Activated naive CD8-positive, alpha-beta T cell (primary cell): ENCODE results near the gene FCRL4.

Experiments
- H3K27ac Mint-ChIP-seq: one replicate; pipeline ENCODE4 v1.8.0; 2021; ENCODE audit warnings: mixed read lengths
- H3K27me3 Mint-ChIP-seq: one replicate; pipeline ENCODE4 v1.8.0; 2021; ENCODE audit warnings: mixed read lengths
- H3K36me3 Mint-ChIP-seq: one replicate; pipeline ENCODE4 v1.8.0; 2021; ENCODE audit warnings: mixed read lengths
- H3K4me1 Mint-ChIP-seq: one replicate; pipeline ENCODE4 v1.8.0; 2021; ENCODE audit warnings: low read depth, mixed read lengths
- H3K4me3 Mint-ChIP-seq: one replicate; pipeline ENCODE4 v1.8.0; 2021; ENCODE audit warnings: mild to moderate bottlenecking, mixed read lengths
- H3K9me3 Mint-ChIP-seq: one replicate; pipeline ENCODE4 v1.8.0; 2021; ENCODE audit warnings: low read depth, mixed read lengths

The FCRL4 gene

GRCh38 chr1:157597959-157598667 is at the start of gene FCRL4:
FCRL4 (minus strand) TSS chr1:157598085; CDS start chr1:157597944, 141 bp downstream.
- H3K27ac Mint-ChIP-seq, result no peak within 1 kb of the TSS
- no peak within 1 kb of the TSS for H3K4me3 Mint-ChIP-seq

GRCh38 chr1:157646144-157646543 is 48.3 kb upstream of the FCRL4 start:
- Mint-ChIP-seq H3K9me3 (no peaks in the 10 kb centered on the region), H3K4me1 (no peaks in the 10 kb centered on the region), H3K27ac (no peak overlapping the region), H3K27me3 (no peaks in the 10 kb centered on the region), H3K4me3 (no peak overlapping the region), H3K36me3 (no peaks in the 10 kb centered on the region)

More at GRCh38 chr1:157597959-157598667, at the start of gene FCRL4:
- no peaks in the 10 kb centered on the region for H3K4me1 Mint-ChIP-seq
- no peaks in the 10 kb centered on the region for H3K9me3 Mint-ChIP-seq
- H3K36me3 Mint-ChIP-seq, result no peaks in the 10 kb centered on the region
- H3K27me3 Mint-ChIP-seq, result peaks cover 5% of the 10 kb centered on the region

GRCh38 chr1:157641177-157641576 is 43.3 kb upstream of the FCRL4 start:
- Mint-ChIP-seq H3K27ac (no peak overlapping the region), H3K4me1 (no peaks in the 10 kb centered on the region), H3K27me3 (peaks cover 3% of the 10 kb centered on the region), H3K9me3 (no peaks in the 10 kb centered on the region), H3K36me3 (no peaks in the 10 kb centered on the region), H3K4me3 (no peak overlapping the region)

- H3K9me3 Mint-ChIP-seq, result no peaks in the 10 kb centered on the region
- peaks cover 3% of the 10 kb centered on the region for H3K27me3 Mint-ChIP-seq
- H3K36me3 Mint-ChIP-seq, result no peaks in the 10 kb centered on the region
- no peak overlapping the region for H3K4me3 Mint-ChIP-seq
- H3K27ac Mint-ChIP-seq, result no peak overlapping the region
- H3K4me1 Mint-ChIP-seq, result no peaks in the 10 kb centered on the region
Measured at GRCh38 chr1:157639800-157640199, 41.9 kb upstream of the FCRL4 start.

GRCh38 chr1:157628773-157629172 is 30.9 kb upstream of the FCRL4 start:
- no peak overlapping the region for H3K27ac Mint-ChIP-seq
- no peak overlapping the region for H3K4me3 Mint-ChIP-seq
- H3K27me3 Mint-ChIP-seq, result peaks cover 5% of the 10 kb centered on the region
- no peaks in the 10 kb centered on the region for H3K4me1 Mint-ChIP-seq
- no peaks in the 10 kb centered on the region for H3K9me3 Mint-ChIP-seq
- H3K36me3 Mint-ChIP-seq, result no peaks in the 10 kb centered on the region

- no peak overlapping the region for H3K4me3 Mint-ChIP-seq
- no peak overlapping the region for H3K27ac Mint-ChIP-seq
- peaks cover 5% of the 10 kb centered on the region for H3K27me3 Mint-ChIP-seq
- H3K4me1 Mint-ChIP-seq, result no peaks in the 10 kb centered on the region
- H3K9me3 Mint-ChIP-seq, result no peaks in the 10 kb centered on the region
- H3K36me3 Mint-ChIP-seq, result no peaks in the 10 kb centered on the region
Measured at GRCh38 chr1:157626099-157626498, 28.2 kb upstream of the FCRL4 start.

GRCh38 chr1:157624471-157624870 is 26.6 kb upstream of the FCRL4 start:
- peaks cover 5% of the 10 kb centered on the region for H3K27me3 Mint-ChIP-seq
- H3K4me1 Mint-ChIP-seq, result no peaks in the 10 kb centered on the region
- no peaks in the 10 kb centered on the region for H3K9me3 Mint-ChIP-seq
- H3K4me3 Mint-ChIP-seq, result no peak overlapping the region
- H3K36me3 Mint-ChIP-seq, result no peaks in the 10 kb centered on the region
- no peak overlapping the region for H3K27ac Mint-ChIP-seq

GRCh38 chr1:157622471-157622870 is 24.6 kb upstream of the FCRL4 start:
- no peak overlapping the region for H3K4me3 Mint-ChIP-seq
- H3K9me3 Mint-ChIP-seq, result no peaks in the 10 kb centered on the region
- H3K36me3 Mint-ChIP-seq, result no peaks in the 10 kb centered on the region
- no peak overlapping the region for H3K27ac Mint-ChIP-seq
- H3K4me1 Mint-ChIP-seq, result no peaks in the 10 kb centered on the region
- peaks cover 5% of the 10 kb centered on the region for H3K27me3 Mint-ChIP-seq

GRCh38 chr1:157618190-157618589 is 20.3 kb upstream of the FCRL4 start:
- H3K27me3 Mint-ChIP-seq, result no peaks in the 10 kb centered on the region
- H3K27ac Mint-ChIP-seq, result no peak overlapping the region
- H3K4me3 Mint-ChIP-seq, result no peak overlapping the region
- H3K4me1 Mint-ChIP-seq, result no peaks in the 10 kb centered on the region
- no peaks in the 10 kb centered on the region for H3K9me3 Mint-ChIP-seq
- H3K36me3 Mint-ChIP-seq, result no peaks in the 10 kb centered on the region

- no peaks in the 10 kb centered on the region for H3K36me3 Mint-ChIP-seq
- peaks cover 5% of the 10 kb centered on the region for H3K27me3 Mint-ChIP-seq
- H3K4me3 Mint-ChIP-seq, result no peak overlapping the region
- no peak overlapping the region for H3K27ac Mint-ChIP-seq
- H3K9me3 Mint-ChIP-seq, result no peaks in the 10 kb centered on the region
- H3K4me1 Mint-ChIP-seq, result no peaks in the 10 kb centered on the region
Measured at GRCh38 chr1:157600236-157600635, 2.4 kb upstream of the FCRL4 start.

- H3K4me1 Mint-ChIP-seq, result no peaks in the 10 kb centered on the region
- H3K36me3 Mint-ChIP-seq, result no peaks in the 10 kb centered on the region
- no peak overlapping the region for H3K4me3 Mint-ChIP-seq
- peaks cover 5% of the 10 kb centered on the region for H3K27me3 Mint-ChIP-seq
- no peak overlapping the region for H3K27ac Mint-ChIP-seq
- no peaks in the 10 kb centered on the region for H3K9me3 Mint-ChIP-seq
Measured at GRCh38 chr1:157596384-157596783, 1.5 kb downstream of the FCRL4 start.

- no peak overlapping the region for H3K4me3 Mint-ChIP-seq
- H3K27ac Mint-ChIP-seq, result no peak overlapping the region
- no peaks in the 10 kb centered on the region for H3K9me3 Mint-ChIP-seq
- H3K36me3 Mint-ChIP-seq, result no peaks in the 10 kb centered on the region
- H3K4me1 Mint-ChIP-seq, result no peaks in the 10 kb centered on the region
- H3K27me3 Mint-ChIP-seq, result no peaks in the 10 kb centered on the region
Measured at GRCh38 chr1:157595356-157595755, 2.5 kb downstream of the FCRL4 start.

- no peaks in the 10 kb centered on the region for H3K9me3 Mint-ChIP-seq
- peaks cover 4% of the 10 kb centered on the region for H3K27me3 Mint-ChIP-seq
- no peaks in the 10 kb centered on the region for H3K36me3 Mint-ChIP-seq
- H3K27ac Mint-ChIP-seq, result no peak overlapping the region
- no peak overlapping the region for H3K4me3 Mint-ChIP-seq
- H3K4me1 Mint-ChIP-seq, result no peaks in the 10 kb centered on the region
Measured at GRCh38 chr1:157585984-157586383, 11.9 kb downstream of the FCRL4 start.

- Mint-ChIP-seq H3K4me1 (no peaks in the 10 kb centered on the region), H3K4me3 (no peak overlapping the region), H3K27ac (no peak overlapping the region), H3K36me3 (no peaks in the 10 kb centered on the region), H3K27me3 (peaks cover 4% of the 10 kb centered on the region), H3K9me3 (no peaks in the 10 kb centered on the region)
Measured at GRCh38 chr1:157584503-157584902, 13.4 kb downstream of the FCRL4 start.

- Mint-ChIP-seq H3K27ac (no peak overlapping the region), H3K9me3 (no peaks in the 10 kb centered on the region), H3K4me3 (no peak overlapping the region), H3K27me3 (peaks cover 2% of the 10 kb centered on the region), H3K4me1 (no peaks in the 10 kb centered on the region), H3K36me3 (no peaks in the 10 kb centered on the region)
Measured at GRCh38 chr1:157580828-157581210, 17.1 kb downstream of the FCRL4 start.

GRCh38 chr1:157580179-157580827 is 17.6 kb downstream of the FCRL4 start:
- no peaks in the 10 kb centered on the region for H3K4me1 Mint-ChIP-seq
- H3K4me3 Mint-ChIP-seq, result no peak overlapping the region
- H3K27ac Mint-ChIP-seq, result no peak overlapping the region
- no peaks in the 10 kb centered on the region for H3K9me3 Mint-ChIP-seq
- no peaks in the 10 kb centered on the region for H3K36me3 Mint-ChIP-seq
- H3K27me3 Mint-ChIP-seq, result peaks cover under 1% of the 10 kb centered on the region
